ENCODE results near the gene CHMP6.

The CHMP6 gene

GRCh38 chr17:80956321-80957190, 35.1 kb upstream of the CHMP6 start:
- DNase-seq (ENCODE audit: low read depth): no peak

GRCh38 chr17:80957461-80957941, 34.1 kb upstream of the CHMP6 start:
- no peak for DNase-seq (ENCODE audit: low read depth)

DNA sequence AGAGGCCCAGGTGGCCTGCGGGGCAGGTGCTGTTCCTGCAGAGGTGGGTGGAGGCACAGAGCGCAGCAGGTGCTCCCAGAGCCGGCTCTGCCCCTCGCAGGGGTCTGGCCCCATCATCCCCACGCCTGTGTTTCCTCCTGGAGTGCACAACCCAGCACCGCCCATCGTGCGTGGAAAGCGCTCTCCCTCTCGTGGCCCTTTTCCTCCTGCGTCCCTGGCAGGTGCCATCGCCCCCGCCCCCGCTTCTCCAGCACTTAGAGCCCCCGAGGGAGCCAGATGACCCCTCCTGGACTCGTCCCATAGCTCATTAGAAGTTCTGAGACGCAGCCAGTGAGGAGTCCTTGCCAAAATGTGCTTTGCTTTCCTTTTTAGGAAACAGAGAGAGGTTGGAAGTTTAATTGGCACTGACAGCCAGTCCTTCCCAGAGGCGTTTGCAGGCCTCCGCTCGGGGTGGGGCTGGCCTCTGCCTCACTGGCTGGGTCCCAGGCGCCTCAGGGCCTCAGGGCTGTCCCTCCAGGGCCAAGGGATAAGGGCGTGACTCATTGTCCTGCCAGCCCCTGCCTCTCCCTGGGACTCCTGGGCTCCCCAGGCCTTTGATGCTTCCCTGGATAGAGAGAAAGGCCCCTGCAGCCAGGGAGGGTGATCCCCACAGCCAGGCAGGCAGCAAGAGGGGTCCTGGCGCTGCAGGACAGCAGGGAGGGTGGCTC, 32.2 kb upstream of the CHMP6 start:
- DNase-seq (ENCODE audit: low read depth): no peak

GRCh38 chr17:80960037-80960796, 31.4 kb upstream of the CHMP6 start:
- DNase-seq (ENCODE audit: low read depth): no peak

GRCh38 chr17:80960797-80961452, 30.7 kb upstream of the CHMP6 start:
- DNase-seq (ENCODE audit: low read depth): no peak

DNA sequence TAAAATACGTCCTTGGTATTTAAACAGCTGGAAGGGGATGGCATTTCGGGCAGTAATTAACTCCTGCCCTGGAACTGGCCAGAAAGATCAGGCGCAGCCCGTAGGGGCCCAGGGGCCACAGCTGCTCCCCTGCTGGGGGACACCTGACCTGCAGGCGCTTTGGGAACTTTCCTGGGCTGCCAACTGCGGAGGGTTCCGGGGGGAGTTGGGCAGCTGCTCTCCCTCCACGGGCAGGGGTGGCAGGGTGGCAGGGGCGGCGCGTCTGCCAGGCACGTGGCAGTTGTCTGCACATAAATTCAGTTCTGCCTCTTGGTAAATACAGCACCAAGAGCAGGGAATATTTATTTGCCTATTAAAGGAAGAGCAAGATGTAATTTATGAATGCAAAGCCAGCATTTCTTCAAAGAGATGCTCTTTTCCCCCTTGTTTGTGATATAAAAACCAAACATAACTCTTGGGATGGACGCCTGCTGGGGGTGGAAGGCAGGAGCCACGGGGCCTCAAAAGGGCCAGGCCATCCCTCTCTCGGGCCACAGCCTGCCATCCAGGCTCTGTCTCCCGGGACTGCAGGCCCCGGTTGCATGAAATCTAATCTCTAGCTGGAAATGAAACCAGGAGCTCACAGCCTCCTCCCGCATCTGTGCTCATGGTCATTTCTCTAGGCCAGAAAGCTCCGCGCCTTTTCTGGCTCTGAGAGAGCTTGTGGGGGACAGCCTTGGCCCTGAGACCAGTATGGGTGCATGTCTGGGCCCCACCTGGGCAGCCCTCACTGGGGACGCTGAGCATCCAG, 29.9 kb upstream of the CHMP6 start:
- DNase-seq (ENCODE audit: low read depth): no peak

DNA sequence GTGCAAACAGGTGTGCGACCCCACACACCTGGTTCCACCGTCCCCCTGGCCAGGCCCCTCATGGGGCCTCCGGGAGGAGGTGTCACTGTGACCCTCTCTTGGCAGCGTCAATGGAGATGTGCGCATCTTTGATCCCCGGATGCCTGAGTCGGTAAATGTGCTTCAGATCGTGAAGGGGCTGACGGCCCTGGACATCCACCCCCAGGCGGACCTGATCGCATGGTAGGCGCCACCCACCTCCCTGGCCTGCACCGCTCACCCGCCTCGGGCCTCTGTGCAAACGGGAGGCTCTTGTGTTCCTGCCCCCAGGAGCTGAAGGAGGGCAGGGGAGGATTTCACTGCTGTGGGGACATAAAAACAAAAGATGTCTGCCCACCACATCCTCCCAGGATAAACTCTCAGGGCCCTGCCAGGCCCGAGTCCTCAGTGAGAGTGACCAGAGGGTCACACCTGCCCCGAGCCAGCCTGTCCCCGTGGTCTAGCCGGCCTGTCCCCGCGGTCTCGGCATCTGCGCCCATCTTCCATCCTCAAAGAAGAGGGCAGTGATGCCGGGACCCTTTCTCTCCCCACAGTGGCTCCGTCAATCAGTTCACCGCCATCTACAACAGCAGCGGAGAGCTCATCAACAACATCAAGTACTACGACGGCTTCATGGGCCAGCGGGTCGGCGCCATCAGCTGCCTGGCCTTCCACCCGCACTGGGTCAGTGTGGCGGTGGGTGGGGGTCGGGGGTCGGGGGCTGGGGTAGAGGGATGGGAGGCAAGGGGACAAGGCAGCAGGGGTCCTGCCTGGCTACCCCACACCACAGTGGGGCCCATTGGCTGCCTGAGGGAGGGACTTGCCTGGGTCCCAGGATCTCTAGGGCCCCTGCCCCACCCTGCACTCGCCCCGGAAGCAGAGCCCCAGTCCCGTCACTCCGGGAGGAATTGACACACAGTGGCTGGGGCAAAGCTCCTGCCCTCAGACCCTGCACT, 29.0 kb upstream of the CHMP6 start:
- no peak for DNase-seq (ENCODE audit: low read depth)

GRCh38 chr17:80963812-80964543, 27.7 kb upstream of the CHMP6 start:
- DNase-seq (ENCODE audit: low read depth): no peak

- no peak for DNase-seq (ENCODE audit: low read depth)
These were observed 27.1 kb upstream of the CHMP6 start for GRCh38 chr17:80964544-80964856.

DNA sequence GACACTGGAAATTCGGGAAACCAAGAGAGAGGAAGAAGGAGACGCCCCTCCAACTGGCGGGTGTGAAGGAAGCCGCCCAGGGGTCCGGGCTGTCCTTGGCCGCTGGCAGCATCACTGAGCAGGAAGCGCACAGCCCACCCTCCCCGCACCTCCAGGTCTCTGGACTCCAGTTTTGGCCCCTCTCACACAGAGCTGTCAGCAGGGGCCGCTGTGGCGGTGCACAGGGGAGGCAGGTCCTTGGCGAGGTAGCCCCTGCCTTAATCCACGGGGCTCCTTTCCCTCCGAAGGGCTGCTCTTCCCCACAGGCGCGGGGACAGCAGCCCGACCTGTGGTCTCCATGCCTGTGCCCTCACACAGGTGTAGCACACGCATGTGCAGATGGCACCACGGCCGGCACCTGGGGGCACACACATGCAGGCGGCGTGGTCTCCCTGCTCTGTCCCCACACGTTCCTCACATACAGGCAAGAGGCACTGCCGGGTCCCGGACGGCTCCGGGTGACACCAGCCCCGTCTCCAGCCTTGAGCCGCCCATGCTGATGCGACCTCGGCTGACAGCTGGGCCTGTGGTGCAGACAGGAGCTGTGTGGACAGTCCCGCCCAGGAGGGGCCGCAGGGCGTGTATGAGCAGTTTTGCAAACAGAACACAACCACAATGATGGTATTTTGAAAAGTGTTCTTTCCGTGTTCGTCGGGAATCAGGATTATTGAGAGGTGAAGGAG, 26.6 kb upstream of the CHMP6 start:
- DNase-seq (ENCODE audit: low read depth): no peak

DNA sequence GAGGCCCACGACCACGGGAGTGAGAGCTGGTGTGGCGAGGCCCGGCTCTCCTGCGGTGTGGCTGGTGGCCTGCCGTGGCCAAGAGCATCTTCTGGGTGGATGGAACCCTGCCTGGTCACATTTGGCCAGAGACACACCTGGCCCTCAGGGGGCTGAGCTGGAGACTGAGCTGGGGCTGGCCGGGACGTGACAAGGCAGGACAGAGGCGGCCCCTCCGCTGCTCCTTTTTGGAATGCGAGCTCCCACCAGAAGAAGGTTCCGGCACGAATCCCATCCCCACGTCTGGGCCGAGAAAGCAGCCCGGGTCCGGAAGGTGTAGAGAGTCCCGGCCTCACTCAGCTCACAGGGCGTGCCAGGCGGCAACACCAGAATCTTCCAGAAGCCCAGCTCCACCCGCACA, 26.0 kb upstream of the CHMP6 start:
- no peak for DNase-seq (ENCODE audit: low read depth)

- no peak for DNase-seq (ENCODE audit: low read depth)
These were observed 24.2 kb upstream of the CHMP6 start for GRCh38 chr17:80967404-80967872.

DNA sequence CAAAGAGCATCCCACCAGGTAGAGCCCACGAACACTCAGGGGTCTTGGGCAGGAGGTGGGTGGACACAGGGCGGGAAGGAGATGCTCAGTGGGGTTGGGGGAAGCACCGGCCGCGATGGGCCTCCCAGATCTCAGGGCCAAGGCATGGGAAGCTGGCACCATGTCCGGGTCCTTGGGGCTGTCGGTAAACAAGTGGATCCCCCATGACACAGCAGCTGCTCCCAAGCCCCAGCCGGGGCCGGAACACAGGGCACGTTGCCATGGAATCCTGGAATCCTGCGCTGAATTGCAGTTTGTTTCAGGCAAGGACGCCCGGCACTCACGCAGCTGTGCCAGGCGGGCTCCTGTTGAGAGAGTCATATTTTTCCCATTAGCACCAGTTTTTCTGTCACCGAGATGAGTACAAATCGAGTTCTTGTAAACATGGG, 23.0 kb upstream of the CHMP6 start:
- DNase-seq (ENCODE audit: low read depth): no peak

- no peak for DNase-seq (ENCODE audit: low read depth)
These were observed 22.5 kb upstream of the CHMP6 start for GRCh38 chr17:80969030-80969673.

- DNase-seq (ENCODE audit: low read depth): no peak
These were observed 22.0 kb upstream of the CHMP6 start for GRCh38 chr17:80969674-80970043.

DNA sequence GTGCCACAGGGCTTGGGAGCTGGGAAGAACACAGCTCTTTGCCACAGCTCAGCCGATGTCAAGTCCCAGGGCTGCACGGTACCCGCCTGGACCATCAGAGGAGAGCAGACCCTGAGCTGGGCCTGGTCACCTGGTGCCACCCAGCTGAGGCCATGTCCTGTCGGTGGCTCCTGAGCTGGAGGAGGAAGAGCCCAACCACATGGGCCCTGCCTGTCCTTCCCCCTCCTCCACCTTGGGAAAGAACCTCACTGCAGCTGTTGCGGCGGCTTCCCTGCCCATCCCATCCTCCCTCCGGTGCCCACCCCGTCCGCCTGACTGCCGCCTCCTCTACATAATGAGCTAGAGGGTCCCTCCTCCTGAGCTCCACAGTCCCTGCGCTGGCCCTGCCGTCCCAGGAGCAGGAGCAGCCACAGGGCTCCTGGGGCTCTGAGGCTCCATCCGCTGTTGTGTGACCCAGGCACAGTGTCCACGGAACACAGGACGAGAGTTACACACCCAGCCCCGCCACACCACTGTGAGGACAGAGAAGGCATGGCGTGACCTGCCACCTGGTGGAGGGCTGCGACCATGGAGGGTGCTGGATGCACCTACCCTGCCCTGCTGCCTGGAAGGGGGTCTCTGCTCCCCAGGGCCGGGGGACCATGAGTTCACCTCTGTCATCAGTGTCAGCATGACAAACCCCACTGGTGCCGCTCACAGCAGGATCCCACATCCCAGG, 21.4 kb upstream of the CHMP6 start:
- no peak for DNase-seq (ENCODE audit: low read depth)
